GM10847 (cell line): ENCODE data around the gene WFIKKN1.

Source experiments
- POLR2A ChIP-seq: IDR thresholded peaks from 2 replicates; pipeline ENCODE4 v1.6.1; 2011; ENCODE audit not compliant: insufficient read length; ENCODE audit errors: extremely low read depth

Gene WFIKKN1

GRCh38 chr16:676913-677312 lies 46.1 kb downstream of the WFIKKN1 start:
- no peak for TF ChIP-seq POLR2A

- TF ChIP-seq POLR2A, result no peak
Observed at GRCh38 chr16:677316-678190, 46.8 kb downstream of the WFIKKN1 start.

GRCh38 chr16:678209-678857 lies 47.5 kb downstream of the WFIKKN1 start:
- no peak for TF ChIP-seq POLR2A

DNA sequence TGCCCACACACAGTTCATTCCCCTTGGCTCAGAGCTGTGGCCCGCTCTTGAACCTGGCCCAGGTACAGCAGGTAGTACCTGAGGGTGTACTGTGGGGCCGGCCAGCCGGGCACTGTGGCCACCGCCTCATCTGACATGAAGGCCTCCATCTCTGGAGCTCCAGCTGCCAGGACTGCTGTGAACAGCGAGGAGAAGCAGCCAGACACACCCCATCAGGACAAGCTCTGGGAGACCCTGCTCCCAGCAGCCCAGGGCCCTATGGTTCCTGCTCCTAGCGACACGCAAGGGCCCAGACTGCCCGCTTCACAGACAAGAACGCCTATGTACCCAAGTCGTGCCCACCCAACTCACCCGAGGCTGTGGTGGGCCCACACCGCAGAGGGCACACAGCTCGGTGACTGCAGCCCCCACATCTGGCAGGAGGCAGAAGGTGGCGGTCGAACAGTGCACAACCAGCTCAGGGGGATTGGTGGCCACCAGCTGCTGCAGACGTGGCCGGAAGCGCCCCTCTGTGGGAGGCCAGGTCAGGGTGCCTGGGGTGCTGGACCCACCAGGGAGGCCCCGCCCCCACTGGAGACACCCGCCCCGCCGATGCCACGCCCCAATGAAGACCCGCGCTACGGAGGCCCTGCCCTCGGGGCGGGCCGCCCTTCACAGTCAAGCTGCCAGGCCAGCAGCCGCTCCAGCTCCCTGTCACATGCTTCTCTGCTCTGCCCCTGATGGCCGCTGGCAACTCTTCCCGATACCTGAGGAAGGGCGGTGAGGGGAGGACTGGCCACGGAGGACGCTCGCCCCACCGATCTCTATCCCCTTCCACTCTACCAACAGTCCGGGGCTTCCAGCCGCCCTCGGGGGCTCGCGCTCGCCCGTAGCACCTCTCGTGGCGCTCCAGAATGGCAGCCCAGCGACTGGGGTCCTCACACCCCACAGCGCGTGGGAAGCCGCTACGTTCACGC lies 48.4 kb downstream of the WFIKKN1 start:
- no peak for TF ChIP-seq POLR2A

DNA sequence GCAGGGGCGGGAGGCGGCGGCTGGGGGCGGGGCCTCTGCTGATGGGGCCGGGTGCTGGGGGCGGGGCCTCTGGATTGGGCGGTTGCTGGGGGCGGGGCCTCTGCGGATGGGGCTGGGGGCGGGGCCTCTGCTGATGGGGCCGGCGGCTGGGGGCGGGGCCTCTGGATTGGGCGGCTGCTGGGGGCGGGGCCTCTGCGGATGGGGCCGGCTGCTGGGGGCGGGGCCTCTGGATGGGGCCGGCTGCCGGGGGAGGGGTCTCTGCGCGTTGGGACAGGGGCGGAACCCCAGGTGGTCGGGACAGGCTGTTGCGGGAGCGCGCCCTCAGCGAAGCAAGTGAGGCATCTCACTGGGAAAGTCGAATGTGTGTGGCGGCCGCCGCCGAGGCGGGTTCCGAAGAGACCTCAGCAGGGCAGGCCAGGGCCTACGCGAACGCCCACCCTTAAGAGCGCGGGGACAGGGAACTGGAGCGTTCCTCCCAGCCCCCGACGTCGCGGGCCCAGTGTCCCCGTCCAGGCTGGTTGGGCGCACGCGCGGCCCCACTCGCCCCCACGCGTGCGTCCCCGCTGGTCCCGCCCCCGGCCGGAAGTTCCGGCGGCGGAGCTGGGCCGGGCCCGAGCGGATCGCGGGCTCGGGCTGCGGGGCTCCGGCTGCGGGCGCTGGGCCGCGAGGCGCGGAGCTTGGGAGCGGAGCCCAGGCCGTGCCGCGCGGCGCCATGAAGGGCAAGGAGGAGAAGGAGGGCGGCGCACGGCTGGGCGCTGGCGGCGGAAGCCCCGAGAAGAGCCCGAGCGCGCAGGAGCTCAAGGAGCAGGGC lies 49.2 kb downstream of the WFIKKN1 start, which contains the start of gene STUB1:
TSS of gene STUB1 (plus strand) at position 597 of the 811 bp plus-strand sequence. CDS start at position 713, 116 bp downstream.
- TF ChIP-seq POLR2A, result peak; percentile 87

GRCh38 chr16:680625-680945 lies 49.8 kb downstream of the WFIKKN1 start:
- no peak for TF ChIP-seq POLR2A

DNA sequence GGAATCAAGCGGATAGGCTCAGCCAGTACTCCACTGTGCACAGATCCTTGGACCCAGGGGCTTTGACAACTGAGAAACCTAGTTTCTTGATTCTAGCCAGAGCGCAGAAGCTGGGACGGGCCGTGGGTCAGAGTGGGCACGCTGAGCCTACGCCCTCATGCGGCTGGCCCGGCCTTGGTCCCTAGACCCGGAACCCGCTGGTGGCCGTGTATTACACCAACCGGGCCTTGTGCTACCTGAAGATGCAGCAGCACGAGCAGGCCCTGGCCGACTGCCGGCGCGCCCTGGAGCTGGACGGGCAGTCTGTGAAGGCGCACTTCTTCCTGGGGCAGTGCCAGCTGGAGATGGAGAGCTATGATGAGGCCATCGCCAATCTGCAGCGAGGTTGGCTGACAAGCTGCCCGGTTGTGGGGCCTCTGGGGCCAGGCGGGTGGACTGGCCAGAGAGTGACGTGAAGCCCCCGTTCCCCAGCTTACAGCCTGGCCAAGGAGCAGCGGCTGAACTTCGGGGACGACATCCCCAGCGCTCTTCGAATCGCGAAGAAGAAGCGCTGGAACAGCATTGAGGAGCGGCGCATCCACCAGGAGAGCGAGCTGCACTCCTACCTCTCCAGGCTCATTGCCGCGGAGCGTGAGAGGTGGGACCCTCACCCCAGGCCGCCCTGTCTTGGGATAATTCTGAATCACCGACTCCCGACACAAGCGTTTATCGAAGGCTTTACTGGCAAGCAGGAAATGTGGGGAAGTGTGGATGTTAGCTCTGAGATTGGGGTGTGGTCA lies 50.4 kb downstream of the WFIKKN1 start:
- no peak for TF ChIP-seq POLR2A

- TF ChIP-seq POLR2A, result no peak
Observed at GRCh38 chr16:681746-682427, 51.1 kb downstream of the WFIKKN1 start.

DNA sequence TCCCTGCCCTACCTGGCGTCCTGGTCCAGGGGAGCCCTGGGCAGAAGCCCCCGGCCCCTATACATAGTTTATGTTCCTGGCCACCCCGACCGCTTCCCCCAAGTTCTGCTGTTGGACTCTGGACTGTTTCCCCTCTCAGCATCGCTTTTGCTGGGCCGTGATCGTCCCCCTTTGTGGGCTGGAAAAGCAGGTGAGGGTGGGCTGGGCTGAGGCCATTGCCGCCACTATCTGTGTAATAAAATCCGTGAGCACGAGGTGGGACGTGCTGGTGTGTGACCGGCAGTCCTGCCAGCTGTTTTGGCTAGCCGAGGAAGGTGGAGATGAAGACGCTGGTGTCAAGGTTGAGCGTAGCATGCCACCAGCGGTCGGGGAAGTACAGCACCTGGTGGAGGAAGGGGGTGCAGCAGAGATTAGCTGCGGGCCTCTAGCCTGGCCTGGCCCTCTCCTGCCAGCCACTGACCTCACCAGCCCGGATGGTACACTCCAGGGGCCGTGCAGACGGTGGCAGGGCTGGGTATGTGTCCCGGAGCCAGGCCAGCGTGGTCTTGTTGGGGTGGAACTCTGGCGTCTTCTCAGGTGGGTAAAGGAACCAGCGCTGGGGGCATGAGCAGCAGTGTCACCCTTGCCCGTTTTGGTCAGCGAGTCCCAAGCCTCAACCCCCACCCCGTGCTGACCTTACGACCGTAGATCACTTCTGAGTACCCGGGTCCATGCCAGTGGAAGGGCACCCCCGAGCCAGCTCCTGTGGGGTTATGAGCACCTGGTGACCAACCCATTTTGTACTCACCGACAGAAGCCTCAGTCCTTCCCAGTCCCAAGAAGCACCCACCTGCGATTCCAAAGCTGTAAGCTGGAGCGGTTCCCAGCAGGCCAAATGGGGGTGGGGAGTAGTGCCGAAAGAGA lies 52.0 kb downstream of the WFIKKN1 start:
- TF ChIP-seq POLR2A, result no peak

DNA sequence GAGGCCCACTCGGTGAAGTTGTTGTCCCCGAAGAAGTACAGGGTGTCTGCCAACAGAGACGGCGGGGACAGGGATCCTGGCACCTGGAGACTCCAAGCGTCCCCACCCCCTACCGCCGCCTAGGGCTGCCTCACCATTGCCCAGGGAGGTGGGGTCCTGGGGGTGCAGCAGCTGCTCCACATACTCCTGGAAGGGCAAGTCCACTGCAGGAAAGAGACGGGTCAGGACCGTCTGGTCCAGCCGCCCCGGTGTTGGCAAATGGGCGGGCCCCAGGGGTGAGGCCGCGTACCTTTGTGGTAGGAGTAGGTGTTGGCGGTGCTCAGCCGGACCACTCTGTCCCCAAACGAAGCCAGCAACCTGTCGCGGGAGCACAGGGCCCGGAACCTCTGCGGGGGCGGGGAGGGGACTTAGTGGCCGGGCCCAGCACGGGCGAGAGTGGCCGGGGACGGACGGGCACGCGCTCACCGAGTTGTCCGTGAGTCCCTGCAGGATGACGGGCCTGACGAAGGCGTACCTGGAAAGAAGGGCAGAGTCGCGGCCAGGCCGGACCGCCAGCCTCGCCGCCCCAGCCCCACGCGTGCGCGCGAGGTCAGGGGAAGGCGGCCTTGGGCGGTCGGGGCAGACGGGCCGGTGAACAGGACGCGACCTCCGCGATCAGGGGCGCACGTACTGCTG lies 52.7 kb downstream of the WFIKKN1 start:
- no peak for TF ChIP-seq POLR2A
